Epithelial cell of proximal tubule (primary cell): ENCODE data around the gene TRABD2B. TPM values are rescaled to one million over a fixed set of nuclear protein-coding genes. Genes with fewer than 3 reads are reported as not detected.

ENCODE experiments used
- DNase-seq: peaks from one replicate; pipeline ENCODE4 v3.0.0-alpha.2; 2011; ENCODE audit warnings: low read depth
- H3K4me3 ChIP-seq: 2 replicates; pipeline ENCODE4 v1.5.1; 2011; ENCODE audit warnings: low read depth, mild to moderate bottlenecking, low read length
- CTCF ChIP-seq: conservative IDR thresholded peaks from 2 replicates; pipeline ENCODE4 v1.5.1; 2012; ENCODE audit warnings: low read depth, mild to moderate bottlenecking, low read length
- total RNA-seq: library from RNA; depleted of rRNA; stranded (reverse); fragments of >200 nt; gene quantifications from 2 replicates; pipeline ENCODE4 v1.2.3, GENCODE V29; 2015

TRABD2B gene
- total RNA-seq, 1 donor from 2014 or later: 0.46 TPM

GRCh38 chr1:47893412-47893811 lies 103.8 kb downstream of the TRABD2B start:
- DNase-seq: no peak
- no peak for TF ChIP-seq CTCF

GRCh38 chr1:47890779-47891178 lies 106.4 kb downstream of the TRABD2B start:
- TF ChIP-seq CTCF: no peak
- H3K4me3 ChIP-seq: no peak overlapping the region
- DNase-seq: no peak

More at GRCh38 chr1:47893412-47893811, 103.8 kb downstream of the TRABD2B start:
- H3K4me3 ChIP-seq: no peak overlapping the region

GRCh38 chr1:47888294-47888629 lies 108.9 kb downstream of the TRABD2B start:
- TF ChIP-seq CTCF: no peak
- no peak overlapping the region for H3K4me3 ChIP-seq

GRCh38 chr1:47887475-47888293 lies 109.5 kb downstream of the TRABD2B start:
- H3K4me3 ChIP-seq: no peak overlapping the region
- no peak for DNase-seq
- no peak for TF ChIP-seq CTCF

More at GRCh38 chr1:47888294-47888629, 108.9 kb downstream of the TRABD2B start:
- no peak for DNase-seq

GRCh38 chr1:47887060-47887459 lies 110.1 kb downstream of the TRABD2B start:
- no peak overlapping the region for H3K4me3 ChIP-seq
- TF ChIP-seq CTCF: no peak
- DNase-seq: no peak

- no peak overlapping the region for H3K4me3 ChIP-seq
- TF ChIP-seq CTCF: no peak
- no peak for DNase-seq
Observed at GRCh38 chr1:47886141-47886540, 111.0 kb downstream of the TRABD2B start.
